HEK293 (cell line): ENCODE results near the gene ELAPOR1.

Source experiments
- CTCF ChIA-PET: fragments of 350-600 bp; formaldehyde crosslinking; extraction: SDS; loops from one replicate; lab custom pipeline; 2021; ENCODE audit warnings: antibody characterized with exemption; lab: Yijun Ruan, JAX
- POLR2A ChIA-PET: fragments of 300-600 bp; formaldehyde crosslinking; extraction: SDS; loops from one replicate; lab custom pipeline; 2020; ENCODE audit warnings: antibody characterized with exemption, inconsistent platforms; lab: Yijun Ruan, JAX
- H3K27ac ChIP-seq: fragments of 200-500 bp; sonication (Bioruptor generic); 2 replicates; pipeline ENCODE4 v1.5.1; 2014; ENCODE audit warnings: low read depth, low read length, control low read depth, inconsistent platforms; ENCODE audit errors: extremely low read depth
- H3K36me3 ChIP-seq, 2 experiments: fragments of 200-500 bp in 1 of 2; sonication (Bioruptor generic) in 1 of 2; 1 replicate in 1 of 2; 2 replicates in 1 of 2; pipeline ENCODE4 v1.5.1; 2014 to 2017; ENCODE audit warnings: inconsistent platforms in 2 of 2, low read length in 2 of 2; ENCODE audit not compliant: control insufficient read depth in 2 of 2, insufficient read depth in 1 of 2
- H3K4me1 ChIP-seq: fragments of 200-500 bp; sonication (Bioruptor generic); 2 replicates; pipeline ENCODE4 v1.5.1; 2014; ENCODE audit warnings: mild to moderate bottlenecking, low read length, inconsistent platforms; ENCODE audit not compliant: control insufficient read depth, insufficient read depth
- H3K4me3 ChIP-seq: 2 replicates; pipeline ENCODE4 v1.5.1; 2011; ENCODE audit warnings: low read depth, mild to moderate bottlenecking, control low read depth, low read length, moderate library complexity
- H3K9me3 ChIP-seq: fragments of 200-500 bp; sonication (Bioruptor generic); 2 replicates; pipeline ENCODE4 v1.5.1; 2014; ENCODE audit warnings: low read depth, low read length, inconsistent platforms; ENCODE audit not compliant: control insufficient read depth, insufficient read depth
- GLIS1 ChIP-seq: fragments of 450-650 bp; formaldehyde crosslinking; IDR thresholded peaks from 2 replicates; pipeline ENCODE4 v1.5.1; 2016; ENCODE audit warnings: missing biosample characterization, missing genetic modification characterization
- GLIS2 ChIP-seq: fragments of 450-650 bp; formaldehyde crosslinking; IDR thresholded peaks from 2 replicates; pipeline ENCODE4 v1.5.1; 2016; ENCODE audit warnings: missing biosample characterization, missing genetic modification characterization
- HOXD13 ChIP-seq: sonication (generic); formaldehyde crosslinking; IDR thresholded peaks from 2 replicates; pipeline ENCODE4 v1.8.0; 2022; ENCODE audit warnings: missing genetic modification reagents, borderline replicate concordance
- KLF7 ChIP-seq: fragments of 450-650 bp; formaldehyde crosslinking; IDR thresholded peaks from 2 replicates; pipeline ENCODE4 v1.5.1; 2016; ENCODE audit warnings: missing biosample characterization, missing genetic modification characterization, borderline replicate concordance
- OSR2 ChIP-seq: fragments of 450-650 bp; formaldehyde crosslinking; IDR thresholded peaks from 2 replicates; pipeline ENCODE4 v1.5.1; 2016; ENCODE audit warnings: missing biosample characterization, missing genetic modification characterization
- OVOL3 ChIP-seq: fragments of 450-650 bp; formaldehyde crosslinking; IDR thresholded peaks from 2 replicates; pipeline ENCODE4 v1.5.1; 2016; ENCODE audit warnings: missing biosample characterization, missing genetic modification characterization
- SP3 ChIP-seq: fragments of 450-650 bp; formaldehyde crosslinking; IDR thresholded peaks from 2 replicates; pipeline ENCODE4 v1.5.1; 2016; ENCODE audit warnings: missing biosample characterization, missing genetic modification characterization
- ZBTB7A ChIP-seq: fragments of 450-650 bp; formaldehyde crosslinking; IDR thresholded peaks from 2 replicates; pipeline ENCODE4 v1.5.1; 2016; ENCODE audit warnings: low read depth, missing biosample characterization, missing genetic modification characterization
- ZNF24 ChIP-seq: fragments of 450-650 bp; formaldehyde crosslinking; IDR thresholded peaks from 2 replicates; pipeline ENCODE4 v1.5.1; 2016; ENCODE audit warnings: missing biosample characterization, missing genetic modification characterization
- ZNF302 ChIP-seq: fragments of 450-650 bp; formaldehyde crosslinking; IDR thresholded peaks from 2 replicates; pipeline ENCODE4 v1.5.1; 2016; ENCODE audit warnings: missing biosample characterization, missing genetic modification characterization, low read depth
- ZNF324 ChIP-seq: fragments of 450-650 bp; formaldehyde crosslinking; IDR thresholded peaks from 2 replicates; pipeline ENCODE4 v1.5.1; 2016; ENCODE audit warnings: missing biosample characterization, missing genetic modification characterization
- ZNF416 ChIP-seq: fragments of 450-650 bp; formaldehyde crosslinking; IDR thresholded peaks from 2 replicates; pipeline ENCODE4 v1.5.1; 2016; ENCODE audit warnings: missing biosample characterization, missing genetic modification characterization
- ZNF433 ChIP-seq: fragments of 450-650 bp; formaldehyde crosslinking; IDR thresholded peaks from 2 replicates; pipeline ENCODE4 v1.5.1; 2016; ENCODE audit warnings: missing biosample characterization, missing genetic modification characterization, low read depth
- ZNF530 ChIP-seq: fragments of 450-650 bp; formaldehyde crosslinking; IDR thresholded peaks from 2 replicates; pipeline ENCODE4 v1.5.1; 2016; ENCODE audit warnings: low read depth, missing biosample characterization, missing genetic modification characterization
- ZNF558 ChIP-seq: fragments of 450-650 bp; formaldehyde crosslinking; IDR thresholded peaks from 2 replicates; pipeline ENCODE4 v1.5.1; 2016; ENCODE audit warnings: missing biosample characterization, missing genetic modification characterization
- ZNF658 ChIP-seq: fragments of 450-650 bp; formaldehyde crosslinking; IDR thresholded peaks from 2 replicates; pipeline ENCODE4; 2016; ENCODE audit warnings: missing biosample characterization, missing genetic modification characterization
- ZNF747 ChIP-seq: fragments of 450-650 bp; formaldehyde crosslinking; IDR thresholded peaks from 2 replicates; pipeline ENCODE4 v1.5.1; 2016; ENCODE audit warnings: missing biosample characterization, missing genetic modification characterization
- ZSCAN23 ChIP-seq: fragments of 450-650 bp; formaldehyde crosslinking; IDR thresholded peaks from 2 replicates; pipeline ENCODE4 v1.5.1; 2016; ENCODE audit warnings: missing biosample characterization, missing genetic modification characterization
- ZSCAN4 ChIP-seq: fragments of 450-650 bp; formaldehyde crosslinking; IDR thresholded peaks from 2 replicates; pipeline ENCODE4 v1.5.1; 2017; ENCODE audit warnings: missing biosample characterization, missing genetic modification characterization
- TF ChIP-seq, protein P1 (sequence below): fragments of 450-650 bp; formaldehyde crosslinking; conservative IDR thresholded peaks from 2 replicates; pipeline ENCODE4 v1.5.1; 2016; ENCODE audit warnings: low read depth, missing biosample characterization, missing genetic modification characterization
- TF ChIP-seq, protein P2 (sequence below): sonication (generic); formaldehyde crosslinking; IDR thresholded peaks from 2 replicates; pipeline ENCODE4 v1.8.1; 2022; ENCODE audit warnings: mild to moderate bottlenecking, moderate library complexity, missing genetic modification reagents
- TF ChIP-seq, protein P3 (sequence below): fragments of 450-650 bp; formaldehyde crosslinking; IDR thresholded peaks from 2 replicates; pipeline ENCODE4 v1.5.1; 2016; ENCODE audit warnings: missing biosample characterization, missing genetic modification characterization, low read depth
- TF ChIP-seq, protein P4 (sequence below): fragments of 450-650 bp; formaldehyde crosslinking; IDR thresholded peaks from 2 replicates; pipeline ENCODE4 v1.5.1; 2016; ENCODE audit warnings: missing biosample characterization, missing genetic modification characterization
- TF ChIP-seq, protein P5 (sequence below): fragments of 450-650 bp; formaldehyde crosslinking; IDR thresholded peaks from 2 replicates; pipeline ENCODE4 v1.5.1; 2016; ENCODE audit warnings: missing biosample characterization, missing genetic modification characterization

The ELAPOR1 gene

GRCh38 chr1:109080441-109081082 is 33.4 kb upstream of the ELAPOR1 start:
- CTCF ChIA-PET, result interaction anchor here (1.4 kb wide), 1 partner anchor 31 kb away, joined by 3 read pairs; no protein-coding TSS in a partner anchor
- Histone ChIP-seq H3K9me3 (no peaks in the 10 kb centered on the region), H3K27ac (no peak overlapping the region)
- POLR2A ChIA-PET, result no interaction called here
- TF ChIP-seq, protein P1, sequence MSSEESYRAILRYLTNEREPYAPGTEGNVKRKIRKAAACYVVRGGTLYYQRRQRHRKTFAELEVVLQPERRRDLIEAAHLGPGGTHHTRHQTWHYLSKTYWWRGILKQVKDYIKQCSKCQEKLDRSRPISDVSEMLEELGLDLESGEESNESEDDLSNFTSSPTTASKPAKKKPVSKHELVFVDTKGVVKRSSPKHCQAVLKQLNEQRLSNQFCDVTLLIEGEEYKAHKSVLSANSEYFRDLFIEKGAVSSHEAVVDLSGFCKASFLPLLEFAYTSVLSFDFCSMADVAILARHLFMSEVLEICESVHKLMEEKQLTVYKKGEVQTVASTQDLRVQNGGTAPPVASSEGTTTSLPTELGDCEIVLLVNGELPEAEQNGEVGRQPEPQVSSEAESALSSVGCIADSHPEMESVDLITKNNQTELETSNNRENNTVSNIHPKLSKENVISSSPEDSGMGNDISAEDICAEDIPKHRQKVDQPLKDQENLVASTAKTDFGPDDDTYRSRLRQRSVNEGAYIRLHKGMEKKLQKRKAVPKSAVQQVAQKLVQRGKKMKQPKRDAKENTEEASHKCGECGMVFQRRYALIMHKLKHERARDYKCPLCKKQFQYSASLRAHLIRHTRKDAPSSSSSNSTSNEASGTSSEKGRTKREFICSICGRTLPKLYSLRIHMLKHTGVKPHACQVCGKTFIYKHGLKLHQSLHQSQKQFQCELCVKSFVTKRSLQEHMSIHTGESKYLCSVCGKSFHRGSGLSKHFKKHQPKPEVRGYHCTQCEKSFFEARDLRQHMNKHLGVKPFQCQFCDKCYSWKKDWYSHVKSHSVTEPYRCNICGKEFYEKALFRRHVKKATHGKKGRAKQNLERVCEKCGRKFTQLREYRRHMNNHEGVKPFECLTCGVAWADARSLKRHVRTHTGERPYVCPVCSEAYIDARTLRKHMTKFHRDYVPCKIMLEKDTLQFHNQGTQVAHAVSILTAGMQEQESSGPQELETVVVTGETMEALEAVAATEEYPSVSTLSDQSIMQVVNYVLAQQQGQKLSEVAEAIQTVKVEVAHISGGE (tag by site-specific recombination), result no peak
- TF ChIP-seq ZNF24 (tag by site-specific recombination), result no peak
- TF ChIP-seq ZBTB7A (tag by site-specific recombination), result no peak
- no peak for TF ChIP-seq ZNF433 (tag by site-specific recombination)
- TF ChIP-seq OVOL3 (tag by site-specific recombination), result no peak
- TF ChIP-seq ZNF416, result no peak
- TF ChIP-seq ZNF658 (tag by site-specific recombination), result no peak
- no peak for TF ChIP-seq ZNF747 (tag by site-specific recombination)
- TF ChIP-seq GLIS2, result no peak
- TF ChIP-seq HOXD13, result no peak
- no peak for TF ChIP-seq SP3 (tag by site-specific recombination)
- TF ChIP-seq OSR2 (tag by site-specific recombination), result no peak
- no peak for TF ChIP-seq KLF7 (tag by site-specific recombination)
- TF ChIP-seq, protein P2, sequence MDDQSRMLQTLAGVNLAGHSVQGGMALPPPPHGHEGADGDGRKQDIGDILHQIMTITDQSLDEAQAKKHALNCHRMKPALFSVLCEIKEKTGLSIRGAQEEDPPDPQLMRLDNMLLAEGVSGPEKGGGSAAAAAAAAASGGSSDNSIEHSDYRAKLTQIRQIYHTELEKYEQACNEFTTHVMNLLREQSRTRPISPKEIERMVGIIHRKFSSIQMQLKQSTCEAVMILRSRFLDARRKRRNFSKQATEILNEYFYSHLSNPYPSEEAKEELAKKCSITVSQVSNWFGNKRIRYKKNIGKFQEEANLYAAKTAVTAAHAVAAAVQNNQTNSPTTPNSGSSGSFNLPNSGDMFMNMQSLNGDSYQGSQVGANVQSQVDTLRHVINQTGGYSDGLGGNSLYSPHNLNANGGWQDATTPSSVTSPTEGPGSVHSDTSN (CRISPR knock-in tag), result no peak
- TF ChIP-seq, all 188 proteins: peak for 0
- Histone ChIP-seq H3K4me1 (no peaks in the 10 kb centered on the region), H3K4me3 (no peak overlapping the region), H3K36me3 (no peaks in the 10 kb centered on the region)

GRCh38 chr1:109083501-109083900 is 30.4 kb upstream of the ELAPOR1 start:
- no peak overlapping the region for H3K27ac ChIP-seq
- POLR2A ChIA-PET, result interaction anchor here (1.0 to 4.1 kb wide), 2 partner anchors 17 to 35 kb away, joined by 3 to 20 read pairs; no protein-coding TSS in a partner anchor
- no peak overlapping the region for H3K4me3 ChIP-seq
- H3K36me3 ChIP-seq, result no peaks in the 10 kb centered on the region
- no peak for TF ChIP-seq ZSCAN23 (tag by site-specific recombination)
- TF ChIP-seq, protein P3, sequence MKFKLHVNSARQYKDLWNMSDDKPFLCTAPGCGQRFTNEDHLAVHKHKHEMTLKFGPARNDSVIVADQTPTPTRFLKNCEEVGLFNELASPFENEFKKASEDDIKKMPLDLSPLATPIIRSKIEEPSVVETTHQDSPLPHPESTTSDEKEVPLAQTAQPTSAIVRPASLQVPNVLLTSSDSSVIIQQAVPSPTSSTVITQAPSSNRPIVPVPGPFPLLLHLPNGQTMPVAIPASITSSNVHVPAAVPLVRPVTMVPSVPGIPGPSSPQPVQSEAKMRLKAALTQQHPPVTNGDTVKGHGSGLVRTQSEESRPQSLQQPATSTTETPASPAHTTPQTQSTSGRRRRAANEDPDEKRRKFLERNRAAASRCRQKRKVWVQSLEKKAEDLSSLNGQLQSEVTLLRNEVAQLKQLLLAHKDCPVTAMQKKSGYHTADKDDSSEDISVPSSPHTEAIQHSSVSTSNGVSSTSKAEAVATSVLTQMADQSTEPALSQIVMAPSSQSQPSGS, result no peak
- TF ChIP-seq GLIS1, result no peak
- TF ChIP-seq, protein P4, sequence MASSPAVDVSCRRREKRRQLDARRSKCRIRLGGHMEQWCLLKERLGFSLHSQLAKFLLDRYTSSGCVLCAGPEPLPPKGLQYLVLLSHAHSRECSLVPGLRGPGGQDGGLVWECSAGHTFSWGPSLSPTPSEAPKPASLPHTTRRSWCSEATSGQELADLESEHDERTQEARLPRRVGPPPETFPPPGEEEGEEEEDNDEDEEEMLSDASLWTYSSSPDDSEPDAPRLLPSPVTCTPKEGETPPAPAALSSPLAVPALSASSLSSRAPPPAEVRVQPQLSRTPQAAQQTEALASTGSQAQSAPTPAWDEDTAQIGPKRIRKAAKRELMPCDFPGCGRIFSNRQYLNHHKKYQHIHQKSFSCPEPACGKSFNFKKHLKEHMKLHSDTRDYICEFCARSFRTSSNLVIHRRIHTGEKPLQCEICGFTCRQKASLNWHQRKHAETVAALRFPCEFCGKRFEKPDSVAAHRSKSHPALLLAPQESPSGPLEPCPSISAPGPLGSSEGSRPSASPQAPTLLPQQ (tag by site-specific recombination), result no peak
- no peak for TF ChIP-seq ZSCAN4 (tag by site-specific recombination)
- no peak for TF ChIP-seq ZNF302
- no peak for TF ChIP-seq ZNF558 (tag by site-specific recombination)
- TF ChIP-seq, protein P5, sequence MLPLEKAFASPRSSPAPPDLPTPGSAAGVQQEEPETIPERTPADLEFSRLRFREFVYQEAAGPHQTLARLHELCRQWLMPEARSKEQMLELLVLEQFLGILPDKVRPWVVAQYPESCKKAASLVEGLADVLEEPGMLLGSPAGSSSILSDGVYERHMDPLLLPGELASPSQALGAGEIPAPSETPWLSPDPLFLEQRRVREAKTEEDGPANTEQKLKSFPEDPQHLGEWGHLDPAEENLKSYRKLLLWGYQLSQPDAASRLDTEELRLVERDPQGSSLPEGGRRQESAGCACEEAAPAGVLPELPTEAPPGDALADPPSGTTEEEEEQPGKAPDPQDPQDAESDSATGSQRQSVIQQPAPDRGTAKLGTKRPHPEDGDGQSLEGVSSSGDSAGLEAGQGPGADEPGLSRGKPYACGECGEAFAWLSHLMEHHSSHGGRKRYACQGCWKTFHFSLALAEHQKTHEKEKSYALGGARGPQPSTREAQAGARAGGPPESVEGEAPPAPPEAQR, result no peak
- TF ChIP-seq ZNF324 (tag by site-specific recombination), result no peak
- no peak for TF ChIP-seq ZNF530 (tag by site-specific recombination)
- no peaks in the 10 kb centered on the region for H3K4me1 ChIP-seq
- no peaks in the 10 kb centered on the region for H3K9me3 ChIP-seq
- CTCF ChIA-PET, result interaction anchor here (0.7 to 1.2 kb wide), 4 partner anchors 16 to 407 kb away, joined by 3 to 4 read pairs (median 3); no protein-coding TSS in a partner anchor
